ENCODE data around the gene PKNOX2.

The PKNOX2 gene

DNA sequence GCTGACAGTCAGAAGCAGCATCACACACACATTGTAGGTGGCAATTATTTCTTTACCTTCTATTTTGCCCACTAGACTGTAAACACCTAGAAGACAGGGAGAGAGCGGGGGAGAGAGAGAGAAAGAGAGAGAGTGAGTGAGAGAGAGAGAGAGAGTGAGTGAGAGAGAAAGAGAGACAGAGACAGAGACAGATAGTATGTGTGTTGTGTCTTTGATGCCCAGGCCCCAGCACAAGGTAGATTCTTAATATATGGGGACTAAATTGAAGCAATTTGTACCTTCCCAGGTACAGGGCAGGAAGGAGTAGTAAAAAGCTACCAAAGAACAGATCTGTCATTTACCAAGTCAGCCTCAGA is 163.7 kb downstream of the PKNOX2 start:
- peaks cover 3% of the 10 kb centered on the region for H3K4me1 Mint-ChIP-seq (ENCODE audit: low read depth)
- no peaks in the 10 kb centered on the region for H3K9me3 Mint-ChIP-seq
- H3K4me3 Mint-ChIP-seq = no peak overlapping the region
- peaks cover 41% of the 10 kb centered on the region for H3K27me3 Mint-ChIP-seq
- no peak overlapping the region for H3K27ac Mint-ChIP-seq
- no peak for DNase-seq
- H3K36me3 Mint-ChIP-seq (ENCODE audit: low read depth) = no peaks in the 10 kb centered on the region

DNA sequence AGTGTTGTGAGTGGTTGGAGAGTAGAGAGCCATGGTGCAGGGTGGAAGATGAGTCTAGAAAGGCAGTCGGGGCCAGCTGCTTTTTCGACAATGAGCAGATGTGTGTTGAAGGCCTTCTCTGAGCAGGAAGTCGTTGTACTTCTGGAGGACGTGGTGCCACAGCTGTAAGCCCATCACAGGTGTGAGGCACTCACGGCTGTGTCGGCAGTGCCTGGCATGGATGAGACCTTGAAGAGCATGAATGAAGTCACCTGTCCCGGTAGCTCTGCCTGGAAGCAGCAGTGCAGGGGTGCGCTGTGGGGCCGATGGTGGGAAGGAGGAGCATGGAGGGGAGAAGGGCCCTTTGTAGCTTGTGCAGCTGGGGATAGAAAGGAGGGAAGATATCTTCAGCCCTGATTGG is 165.2 kb downstream of the PKNOX2 start:
- peaks cover 3% of the 10 kb centered on the region for H3K4me1 Mint-ChIP-seq (ENCODE audit: low read depth)
- no peak overlapping the region for H3K27ac Mint-ChIP-seq
- no peak overlapping the region for H3K4me3 Mint-ChIP-seq
- H3K36me3 Mint-ChIP-seq (ENCODE audit: low read depth) = no peaks in the 10 kb centered on the region
- no peak for DNase-seq
- H3K27me3 Mint-ChIP-seq = peaks cover 31% of the 10 kb centered on the region
- H3K9me3 Mint-ChIP-seq = no peaks in the 10 kb centered on the region

DNA sequence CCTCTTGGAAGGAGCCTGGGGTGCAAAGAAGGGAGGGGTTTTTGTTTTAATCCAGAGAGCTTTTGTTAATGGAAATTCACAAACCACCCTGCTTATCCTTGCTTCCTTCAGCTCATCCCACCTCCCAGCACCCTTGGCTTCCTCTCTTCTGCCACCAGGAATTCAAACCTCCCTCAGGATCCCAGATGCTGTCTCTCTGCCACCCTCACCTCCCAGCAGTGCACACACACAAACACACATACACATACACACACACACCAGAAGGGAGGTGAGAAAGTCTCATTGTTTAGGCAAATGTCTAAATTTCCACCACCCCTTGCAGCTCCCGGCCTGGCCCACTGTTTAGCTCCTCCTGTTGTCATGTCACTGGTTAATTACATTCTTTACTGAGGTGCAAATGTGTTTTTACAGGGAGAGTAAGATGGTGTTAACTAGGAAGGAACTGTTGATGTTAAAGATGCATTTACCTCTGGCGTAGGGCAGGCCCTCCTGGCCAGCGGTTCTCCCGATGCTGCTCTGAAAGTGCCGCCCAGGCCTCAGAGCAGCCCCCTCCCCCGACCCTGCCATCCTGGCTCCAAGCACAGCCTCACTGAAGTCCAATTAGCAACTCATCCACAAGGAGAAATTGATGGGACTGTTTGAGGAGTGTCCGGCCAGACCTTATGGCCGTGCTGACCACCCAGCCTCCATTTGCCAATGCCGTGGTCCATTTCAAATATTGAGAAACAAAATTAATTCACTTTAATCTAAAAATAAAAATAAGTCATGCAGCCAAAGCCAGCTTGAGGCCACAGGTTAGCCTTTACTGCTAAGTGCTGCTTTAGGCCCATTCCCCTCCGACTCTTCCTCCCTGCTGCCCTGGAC is 166.1 kb downstream of the PKNOX2 start:
- Mint-ChIP-seq H3K36me3 (ENCODE audit: low read depth) (no peaks in the 10 kb centered on the region), H3K4me1 (ENCODE audit: low read depth) (peaks cover 3% of the 10 kb centered on the region), H3K9me3 (no peaks in the 10 kb centered on the region), H3K27ac (no peak overlapping the region), H3K27me3 (peaks cover 31% of the 10 kb centered on the region), H3K4me3 (no peak overlapping the region)
- no peak for DNase-seq

DNA sequence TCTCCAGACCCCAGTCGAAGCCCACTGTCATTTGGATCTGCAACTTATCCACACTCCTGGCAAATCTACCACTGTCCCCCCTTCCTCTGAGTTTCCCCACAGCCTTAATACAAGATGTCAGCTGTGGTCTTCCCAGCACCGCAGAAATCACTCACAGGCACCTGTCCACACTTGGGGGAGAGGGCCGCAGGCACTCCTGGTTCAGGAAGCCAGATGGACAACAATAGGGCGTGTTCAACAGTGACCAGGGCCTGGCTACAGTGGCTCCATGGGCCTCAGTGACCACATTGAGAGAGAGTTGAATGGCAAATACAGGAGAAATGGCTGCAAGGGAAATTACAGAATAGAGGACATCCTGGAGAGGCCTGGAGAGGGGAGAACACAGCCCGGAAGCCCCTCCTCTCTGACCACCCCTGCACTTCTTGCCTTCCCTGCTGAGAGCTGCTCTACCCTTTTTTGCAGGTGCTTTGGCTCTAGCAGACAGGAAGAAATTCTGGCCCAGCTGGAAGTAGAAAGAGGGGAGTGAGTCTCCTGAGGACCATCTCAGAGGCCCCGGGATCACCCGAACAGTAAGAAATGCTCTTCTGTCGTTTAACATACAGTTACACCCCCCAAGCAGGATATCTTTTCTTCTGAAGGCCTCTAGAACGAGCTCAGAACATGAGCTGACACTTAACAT is 166.9 kb downstream of the PKNOX2 start:
- no peak overlapping the region for H3K4me3 Mint-ChIP-seq
- no peaks in the 10 kb centered on the region for H3K9me3 Mint-ChIP-seq
- peaks cover 3% of the 10 kb centered on the region for H3K4me1 Mint-ChIP-seq (ENCODE audit: low read depth)
- no peaks in the 10 kb centered on the region for H3K36me3 Mint-ChIP-seq (ENCODE audit: low read depth)
- no peak overlapping the region for H3K27ac Mint-ChIP-seq
- peaks cover 26% of the 10 kb centered on the region for H3K27me3 Mint-ChIP-seq
- no peak for DNase-seq

DNA sequence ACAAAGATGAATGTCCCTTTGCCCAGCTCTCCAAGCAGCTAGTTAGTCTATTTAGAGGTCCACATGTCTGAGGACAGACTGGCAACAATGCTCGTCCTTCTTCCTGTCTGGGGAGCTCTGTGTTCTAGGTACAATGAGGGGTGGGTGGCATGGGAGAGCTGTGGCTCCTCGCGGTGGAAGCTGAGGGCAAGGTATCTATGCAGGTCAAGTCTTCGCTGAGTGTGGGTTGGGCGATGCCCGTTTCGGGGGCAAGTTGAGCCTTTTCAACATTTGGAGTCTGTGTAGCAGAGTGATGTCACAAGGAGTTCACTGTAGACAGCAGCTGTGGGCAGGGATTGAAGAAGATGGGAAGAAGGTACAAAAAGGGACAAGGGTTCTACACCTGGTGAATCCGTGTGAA is 168.3 kb downstream of the PKNOX2 start:
- H3K27me3 Mint-ChIP-seq = peaks cover 17% of the 10 kb centered on the region
- no peaks in the 10 kb centered on the region for H3K36me3 Mint-ChIP-seq (ENCODE audit: low read depth)
- H3K4me3 Mint-ChIP-seq = no peak overlapping the region
- no peak overlapping the region for H3K27ac Mint-ChIP-seq
- DNase-seq = no peak
- H3K9me3 Mint-ChIP-seq = no peaks in the 10 kb centered on the region
- peaks cover 3% of the 10 kb centered on the region for H3K4me1 Mint-ChIP-seq (ENCODE audit: low read depth)

DNA sequence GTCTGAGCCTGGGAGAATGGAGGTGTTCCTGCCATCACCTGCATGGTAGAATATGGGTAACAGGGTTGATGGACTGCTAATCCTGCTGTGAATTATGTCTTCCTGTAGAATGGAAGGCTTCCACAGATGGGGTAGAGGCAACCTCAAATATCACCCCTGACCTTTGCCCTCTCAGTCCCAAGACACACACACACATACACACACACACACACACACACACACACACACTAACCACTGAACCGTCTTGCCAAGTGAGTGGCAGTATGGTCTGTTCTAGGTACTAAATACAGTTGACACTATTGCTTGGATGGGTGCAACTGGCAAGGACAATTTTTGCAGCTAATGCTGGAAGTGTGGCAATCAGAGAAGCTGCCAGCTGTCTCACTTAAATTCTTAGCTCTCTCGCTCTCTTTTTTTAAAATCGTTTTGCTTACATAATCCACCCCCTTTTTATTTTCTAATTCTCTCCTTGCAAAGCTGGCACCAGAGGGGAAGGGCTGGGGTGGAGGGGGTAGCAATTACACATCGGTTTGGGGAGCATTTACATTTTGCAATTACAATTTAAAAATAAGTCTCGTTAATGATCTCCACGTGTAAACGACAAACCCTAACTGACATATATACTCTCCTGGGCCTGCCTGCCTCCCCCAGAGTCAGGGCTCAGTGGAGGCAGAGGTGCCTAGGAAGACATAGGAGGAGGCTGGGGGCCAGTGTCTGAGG is 169.0 kb downstream of the PKNOX2 start:
- peaks cover 13% of the 10 kb centered on the region for H3K27me3 Mint-ChIP-seq
- no peaks in the 10 kb centered on the region for H3K36me3 Mint-ChIP-seq (ENCODE audit: low read depth)
- no peak overlapping the region for H3K27ac Mint-ChIP-seq
- no peak for DNase-seq
- peaks cover 3% of the 10 kb centered on the region for H3K4me1 Mint-ChIP-seq (ENCODE audit: low read depth)
- H3K4me3 Mint-ChIP-seq = no peak overlapping the region
- no peaks in the 10 kb centered on the region for H3K9me3 Mint-ChIP-seq

DNA sequence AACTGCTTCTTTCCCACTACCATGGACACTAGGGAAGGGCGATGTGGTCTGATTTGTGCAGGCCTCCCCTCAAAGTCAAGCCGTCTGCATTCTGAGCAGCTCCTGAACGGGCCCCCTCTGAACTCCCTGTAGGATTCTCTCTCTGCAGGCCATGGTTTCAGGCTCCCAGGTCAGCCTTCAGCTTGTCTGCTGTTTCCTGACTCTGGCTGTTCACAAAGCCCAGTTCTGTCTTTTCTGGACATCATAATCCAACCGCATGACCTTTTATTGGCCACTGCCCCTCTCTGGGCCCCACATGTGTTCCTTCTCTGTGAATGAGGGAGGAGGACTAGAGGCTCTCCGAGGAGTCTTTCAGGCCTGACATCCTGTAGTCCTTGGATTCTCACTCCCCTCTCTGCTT is 170.6 kb downstream of the PKNOX2 start:
- H3K27ac Mint-ChIP-seq = no peak overlapping the region
- no peak overlapping the region for H3K4me3 Mint-ChIP-seq
- H3K9me3 Mint-ChIP-seq = no peaks in the 10 kb centered on the region
- H3K27me3 Mint-ChIP-seq = peaks cover 5% of the 10 kb centered on the region
- H3K36me3 Mint-ChIP-seq (ENCODE audit: low read depth) = no peaks in the 10 kb centered on the region
- no peak for DNase-seq
- H3K4me1 Mint-ChIP-seq (ENCODE audit: low read depth) = no peaks in the 10 kb centered on the region

DNA sequence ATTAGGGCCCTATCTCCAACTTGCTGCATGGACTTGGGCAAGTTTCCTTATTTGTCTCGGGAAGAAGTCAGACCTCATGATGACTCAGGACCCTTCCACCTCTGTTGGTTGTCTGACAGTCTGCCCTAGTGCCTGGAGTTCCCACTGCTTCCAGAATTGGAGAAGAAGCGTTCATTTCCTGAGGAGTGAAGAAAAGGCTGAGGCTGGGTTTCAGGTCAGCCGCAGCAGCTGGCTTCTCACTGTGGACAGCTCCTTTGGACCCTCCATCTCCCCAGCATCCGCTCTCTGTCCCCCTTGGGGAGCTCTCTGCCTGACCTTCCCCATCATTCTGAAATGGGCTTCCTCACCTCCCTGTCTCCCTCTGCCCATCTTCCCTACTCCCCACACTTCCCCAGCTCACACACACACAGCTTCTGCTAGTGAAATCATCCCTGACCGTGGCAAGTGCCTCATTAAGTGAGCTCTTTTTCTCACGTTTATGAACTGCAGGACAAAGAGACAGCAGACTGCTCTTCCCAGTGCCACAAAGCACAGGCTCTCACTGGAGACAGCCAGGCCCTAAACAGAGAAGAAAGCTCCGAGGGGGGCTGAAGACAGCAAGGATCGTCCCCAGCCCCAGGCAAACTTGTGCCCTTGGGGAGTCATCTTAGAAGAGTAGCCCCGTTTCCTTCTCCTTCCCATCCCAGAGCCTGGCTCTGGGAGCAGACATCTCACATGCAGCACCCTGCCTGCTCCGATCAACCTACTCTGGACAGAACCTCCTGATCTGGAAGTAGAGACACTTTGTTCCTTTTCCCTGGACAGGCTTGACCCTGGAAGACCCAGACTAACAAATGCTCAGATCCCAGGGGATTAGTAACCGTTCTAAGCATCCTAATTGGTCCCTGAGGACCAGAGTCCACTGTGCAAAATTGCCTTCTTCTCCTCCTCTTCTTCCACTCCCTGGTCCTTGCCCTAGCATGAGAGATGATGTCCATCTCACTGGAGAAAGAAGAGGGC is 173.6 kb downstream of the PKNOX2 start:
- Mint-ChIP-seq H3K4me1 (ENCODE audit: low read depth) (no peaks in the 10 kb centered on the region), H3K4me3 (no peak overlapping the region), H3K9me3 (no peaks in the 10 kb centered on the region), H3K27ac (no peak overlapping the region), H3K36me3 (ENCODE audit: low read depth) (no peaks in the 10 kb centered on the region), H3K27me3 (peaks cover 3% of the 10 kb centered on the region)
- no peak for DNase-seq

DNA sequence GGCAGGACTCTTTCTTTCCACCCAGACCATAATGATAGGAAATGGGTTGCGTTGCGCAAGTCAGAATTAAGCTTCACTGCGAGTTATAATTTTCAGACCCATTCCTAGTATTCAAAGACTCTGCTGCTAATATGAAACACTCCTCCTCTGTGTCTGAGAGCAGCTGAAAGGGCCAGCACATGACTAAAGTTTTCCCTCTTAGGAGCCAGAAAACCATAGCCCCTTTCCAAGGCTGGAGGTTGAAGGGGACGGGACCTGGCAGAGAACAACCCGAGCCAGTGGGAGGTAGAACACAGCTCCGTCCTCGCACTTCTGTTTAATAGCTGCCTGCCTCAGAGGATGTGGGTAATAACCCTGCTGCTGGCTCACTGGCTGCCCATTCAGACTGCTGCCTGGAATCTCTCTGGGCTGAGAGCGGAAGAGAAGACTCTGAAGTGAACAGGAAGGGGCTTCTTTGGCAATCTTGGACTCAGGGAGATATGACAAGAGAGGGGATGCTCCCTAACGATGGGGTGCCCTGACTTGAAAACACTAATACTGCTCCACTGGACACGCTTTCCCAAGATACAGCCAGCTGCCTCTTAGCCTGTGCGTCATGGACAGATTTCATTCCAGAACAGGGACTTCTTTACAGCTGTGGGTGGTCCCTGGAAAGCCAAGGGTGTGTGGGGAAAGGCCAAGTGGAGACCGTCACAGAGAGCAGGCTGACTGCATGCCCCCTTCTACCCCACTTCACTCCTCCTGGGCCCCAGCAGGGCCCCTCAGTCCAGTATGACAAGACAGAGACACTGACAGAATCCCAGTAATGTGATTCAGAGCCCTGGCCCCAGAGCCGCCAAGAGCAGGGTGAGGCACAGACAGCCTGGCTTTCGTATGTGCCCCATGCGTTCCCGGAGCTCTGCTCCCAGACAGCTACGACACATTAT is 174.6 kb downstream of the PKNOX2 start:
- Mint-ChIP-seq H3K9me3 (no peaks in the 10 kb centered on the region), H3K4me3 (no peak overlapping the region), H3K36me3 (ENCODE audit: low read depth) (no peaks in the 10 kb centered on the region), H3K27ac (no peak overlapping the region), H3K4me1 (ENCODE audit: low read depth) (no peaks in the 10 kb centered on the region), H3K27me3 (peaks cover 3% of the 10 kb centered on the region)
- DNase-seq = no peak

DNA sequence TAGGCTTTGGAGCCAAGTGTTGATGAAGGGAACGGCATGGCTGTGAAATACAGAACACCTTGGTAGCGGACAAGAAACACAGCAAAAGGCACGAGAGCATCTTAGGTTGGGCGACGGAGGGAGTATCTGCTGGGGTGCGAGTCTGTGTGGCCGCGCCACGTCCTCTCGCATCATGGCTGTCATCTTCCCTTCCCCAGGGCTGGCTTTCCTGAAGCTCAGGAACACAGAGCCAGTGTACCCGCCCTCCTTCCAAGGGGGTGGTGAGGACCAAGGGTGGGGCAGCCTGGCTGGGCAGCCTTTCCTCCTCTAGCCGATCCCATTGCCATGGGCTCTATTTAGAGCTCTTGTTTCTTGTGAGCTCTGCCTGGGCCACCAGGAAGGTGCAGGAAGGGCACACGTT is 177.1 kb downstream of the PKNOX2 start:
- no peaks in the 10 kb centered on the region for H3K4me1 Mint-ChIP-seq (ENCODE audit: low read depth)
- H3K27ac Mint-ChIP-seq = no peak overlapping the region
- H3K9me3 Mint-ChIP-seq = no peaks in the 10 kb centered on the region
- peaks cover 12% of the 10 kb centered on the region for H3K27me3 Mint-ChIP-seq
- H3K36me3 Mint-ChIP-seq (ENCODE audit: low read depth) = no peaks in the 10 kb centered on the region
- no peak overlapping the region for H3K4me3 Mint-ChIP-seq
- no peak for DNase-seq

DNA sequence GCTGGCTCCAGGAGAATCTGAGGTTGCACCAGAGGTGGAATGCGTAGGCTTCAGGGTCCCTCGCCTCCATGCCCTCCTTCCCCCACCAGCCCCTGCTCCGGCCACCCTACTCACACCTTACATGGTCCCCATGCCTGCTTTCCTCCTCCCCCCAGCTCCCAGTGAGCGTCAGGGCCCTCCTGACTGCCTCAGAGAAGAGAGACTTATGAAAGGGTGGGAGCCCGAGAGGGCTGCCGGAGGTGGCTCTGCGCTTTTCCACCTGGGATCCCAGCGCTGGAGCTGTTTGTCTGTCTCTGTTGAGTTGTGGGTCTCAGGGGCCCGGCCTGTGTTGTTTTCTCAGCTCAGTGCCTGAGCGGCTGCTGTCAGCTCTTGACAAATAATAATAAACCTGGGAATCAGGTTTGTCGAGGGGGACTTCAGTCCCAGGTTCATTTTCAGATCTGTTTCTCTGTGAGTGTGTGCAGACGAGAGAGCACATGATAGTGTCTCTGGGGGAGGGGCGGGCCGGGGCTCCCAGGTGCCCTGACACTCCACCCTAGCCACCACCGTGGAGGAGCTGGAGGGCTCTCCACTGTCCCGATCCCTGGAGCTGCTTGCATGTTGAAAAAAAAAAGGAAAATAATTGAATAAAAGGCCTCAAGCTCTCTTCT is 177.9 kb downstream of the PKNOX2 start:
- H3K4me1 Mint-ChIP-seq (ENCODE audit: low read depth) = no peaks in the 10 kb centered on the region
- H3K36me3 Mint-ChIP-seq (ENCODE audit: low read depth) = no peaks in the 10 kb centered on the region
- H3K9me3 Mint-ChIP-seq = no peaks in the 10 kb centered on the region
- H3K27me3 Mint-ChIP-seq = peaks cover 16% of the 10 kb centered on the region
- no peak for DNase-seq
- H3K4me3 Mint-ChIP-seq = no peak overlapping the region
- no peak overlapping the region for H3K27ac Mint-ChIP-seq

DNA sequence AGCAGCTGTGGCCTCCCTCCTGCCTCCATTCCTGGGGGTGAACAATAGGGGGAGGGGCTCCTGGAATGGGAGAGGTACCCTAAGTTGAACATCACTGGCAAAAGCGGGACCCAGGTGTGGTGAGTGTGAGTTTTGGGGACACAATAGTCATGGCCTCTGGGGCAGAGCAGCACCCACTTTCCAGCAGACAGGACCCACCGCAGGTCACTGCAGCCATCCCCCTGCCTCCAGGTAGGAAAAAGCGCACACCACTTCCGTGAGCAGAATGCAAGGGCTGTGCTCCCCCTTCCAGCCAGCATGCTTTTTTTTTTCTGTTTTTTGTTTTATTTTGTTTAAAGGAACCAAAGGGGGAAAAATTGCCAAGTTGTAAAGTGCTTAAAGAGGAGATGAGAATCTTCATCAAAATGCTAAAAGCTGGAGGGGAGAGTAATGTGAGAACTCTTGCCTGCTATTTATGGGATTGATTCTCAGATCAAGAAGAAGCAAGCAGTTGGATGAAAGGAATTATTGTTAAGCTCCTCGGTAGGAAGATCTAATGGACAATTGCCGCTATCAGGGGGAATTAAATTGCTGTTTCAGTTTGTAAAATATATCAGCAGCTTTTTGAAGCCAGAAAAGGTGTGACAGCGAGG is 178.7 kb downstream of the PKNOX2 start:
- no peak for DNase-seq
- Mint-ChIP-seq H3K36me3 (ENCODE audit: low read depth) (no peaks in the 10 kb centered on the region), H3K27ac (no peak overlapping the region), H3K27me3 (peaks cover 23% of the 10 kb centered on the region), H3K4me3 (no peak overlapping the region), H3K9me3 (no peaks in the 10 kb centered on the region), H3K4me1 (ENCODE audit: low read depth) (no peaks in the 10 kb centered on the region)
